ENCODE measurements around the gene SLC66A2.

SLC66A2 gene

DNA sequence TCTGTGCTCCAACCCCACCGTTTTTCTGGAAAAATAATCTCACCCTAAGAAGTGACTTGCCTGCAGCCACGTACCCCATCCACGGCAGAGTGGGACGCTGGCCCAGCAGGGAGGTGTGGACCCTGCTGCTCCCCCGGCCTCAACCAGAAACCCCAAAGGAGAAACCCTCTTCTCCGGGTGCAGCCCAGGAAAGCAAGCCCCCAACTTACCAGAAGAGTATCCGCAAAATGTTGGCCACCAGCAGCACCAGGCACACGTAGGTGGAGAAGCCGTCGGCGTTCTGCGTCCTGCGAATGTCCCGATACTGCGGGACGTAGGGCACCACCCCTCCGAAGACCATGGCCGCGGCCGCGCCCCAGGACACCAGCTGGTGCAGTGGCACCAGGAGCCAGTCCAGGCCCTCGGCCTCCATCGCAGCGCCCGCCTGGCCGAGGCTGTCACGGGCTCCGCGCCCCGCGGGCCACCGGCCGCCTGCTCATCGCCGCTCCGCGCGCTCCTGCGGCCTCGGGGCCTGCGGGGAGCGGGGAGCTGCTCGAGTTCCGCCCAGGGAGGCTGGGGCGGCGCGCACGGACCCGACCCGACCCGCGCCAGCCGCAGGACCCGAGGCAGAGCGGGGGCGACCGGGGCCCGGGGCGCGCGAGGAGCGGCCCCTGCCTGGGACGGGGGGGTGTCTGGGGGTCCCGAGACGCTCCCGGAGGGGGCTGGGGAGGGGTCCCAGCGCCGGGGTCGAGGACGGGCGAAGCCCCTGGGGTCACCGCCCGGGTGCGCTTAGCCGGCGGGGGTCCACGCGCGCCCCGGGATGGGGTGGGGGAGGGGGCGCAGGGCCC is 725 bp downstream of the SLC66A2 start:
- no peak for DNase-seq (ENCODE audit: low read depth)

DNA sequence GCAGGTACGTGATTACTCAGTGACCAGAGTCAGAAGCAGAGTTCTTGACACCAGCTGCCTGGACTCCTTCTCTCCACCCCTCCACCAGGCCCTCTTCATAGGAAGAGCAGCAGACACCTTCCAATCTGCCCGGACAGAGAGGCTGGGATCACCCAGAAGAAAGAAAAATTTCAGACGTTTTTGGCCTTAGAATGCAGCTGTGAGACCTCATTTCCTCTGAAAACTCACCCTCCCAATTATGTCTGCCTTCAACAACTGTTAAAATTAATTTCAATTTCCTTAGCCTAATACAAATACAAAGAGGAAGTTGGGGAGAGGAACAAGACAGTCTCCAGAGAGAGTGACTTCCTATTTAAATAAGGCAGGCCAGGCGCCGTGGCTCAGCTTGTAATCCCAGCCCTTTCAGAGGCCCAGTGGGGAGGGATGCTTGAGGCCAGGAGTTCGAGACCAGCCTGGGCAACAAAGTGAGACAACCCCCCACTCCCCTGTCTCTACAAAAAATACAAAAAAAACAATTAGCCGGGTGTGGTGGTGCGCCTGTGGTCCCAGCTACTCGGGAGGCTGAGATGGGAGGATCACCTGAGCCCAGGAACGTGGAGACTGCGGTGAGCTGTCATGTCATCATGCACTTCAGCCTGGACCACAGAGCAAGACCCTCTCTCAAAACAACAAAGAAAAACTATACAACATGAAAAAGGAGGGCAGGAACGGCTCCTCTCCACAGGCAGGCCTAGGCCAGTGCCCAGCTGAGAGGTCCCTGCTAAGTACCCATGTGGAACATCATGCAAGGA is 1.6 kb downstream of the SLC66A2 start:
- no peak for DNase-seq (ENCODE audit: low read depth)

DNA sequence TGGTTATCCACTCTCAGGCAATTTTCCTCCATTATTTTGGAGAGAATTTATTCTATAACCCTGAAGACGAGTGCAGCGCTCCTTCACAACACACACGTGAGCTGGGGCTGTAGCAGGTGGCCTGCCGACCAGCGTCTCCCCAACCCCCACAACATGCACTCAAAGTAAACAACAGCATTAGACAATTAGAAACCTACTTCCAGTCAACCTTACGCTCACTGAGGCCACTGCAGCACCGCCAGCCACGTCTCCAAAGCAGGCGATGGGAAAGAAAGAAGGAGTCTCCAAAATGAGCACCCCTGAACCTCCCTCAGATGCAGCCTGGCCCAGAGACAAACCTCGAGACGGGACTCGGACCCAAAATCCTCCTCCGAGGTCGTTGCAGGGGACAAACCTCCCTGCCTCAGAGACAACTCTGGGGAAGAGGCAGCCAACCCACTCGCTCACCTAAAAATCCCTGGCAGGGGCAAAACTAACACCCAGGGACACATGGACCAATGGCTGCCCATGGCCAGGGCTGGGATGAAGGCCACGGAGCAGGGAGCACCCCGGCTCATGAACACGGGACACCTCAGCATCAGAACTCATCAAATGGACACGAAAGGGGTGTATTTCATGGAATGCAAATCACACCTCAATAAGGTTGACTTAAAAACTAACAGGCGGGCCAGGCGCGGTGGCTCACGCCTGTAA is 2.6 kb downstream of the SLC66A2 start:
- DNase-seq (ENCODE audit: low read depth): no peak

DNA sequence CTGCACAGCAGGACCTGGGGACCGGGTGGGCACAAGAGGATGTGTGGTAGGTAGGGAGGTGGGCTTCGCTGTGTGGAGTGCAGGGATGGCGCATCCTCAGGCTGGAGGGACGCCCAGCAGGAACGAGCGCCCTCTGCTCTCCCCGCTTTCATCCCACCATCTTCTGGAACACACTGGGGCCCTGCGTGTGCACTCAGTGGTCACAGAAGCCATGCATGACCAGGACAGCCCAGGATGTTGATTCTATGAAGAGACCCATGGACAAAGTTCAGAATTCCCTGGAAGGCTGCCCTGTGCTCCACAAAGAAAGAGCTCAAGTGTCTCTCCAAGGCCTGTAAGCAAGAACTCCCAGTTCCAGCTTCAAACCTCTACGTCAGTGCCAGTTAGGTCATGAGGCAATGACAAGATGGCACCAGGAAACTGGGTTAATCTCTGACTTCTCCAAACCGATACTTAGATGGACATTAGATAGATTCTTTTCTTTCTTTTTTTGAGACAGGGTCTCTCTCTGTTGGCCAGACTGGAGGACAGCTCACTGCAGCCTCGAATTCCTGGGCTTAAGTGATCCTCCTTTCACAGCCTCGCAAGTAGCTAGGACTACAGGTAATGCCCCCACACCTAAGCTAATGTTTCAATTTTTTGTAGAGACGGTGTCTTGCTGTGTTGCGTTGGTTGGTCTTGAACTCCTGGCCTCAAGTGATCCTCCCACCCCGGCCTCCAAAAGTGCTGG is 3.4 kb downstream of the SLC66A2 start:
- DNase-seq (ENCODE audit: low read depth): no peak

DNA sequence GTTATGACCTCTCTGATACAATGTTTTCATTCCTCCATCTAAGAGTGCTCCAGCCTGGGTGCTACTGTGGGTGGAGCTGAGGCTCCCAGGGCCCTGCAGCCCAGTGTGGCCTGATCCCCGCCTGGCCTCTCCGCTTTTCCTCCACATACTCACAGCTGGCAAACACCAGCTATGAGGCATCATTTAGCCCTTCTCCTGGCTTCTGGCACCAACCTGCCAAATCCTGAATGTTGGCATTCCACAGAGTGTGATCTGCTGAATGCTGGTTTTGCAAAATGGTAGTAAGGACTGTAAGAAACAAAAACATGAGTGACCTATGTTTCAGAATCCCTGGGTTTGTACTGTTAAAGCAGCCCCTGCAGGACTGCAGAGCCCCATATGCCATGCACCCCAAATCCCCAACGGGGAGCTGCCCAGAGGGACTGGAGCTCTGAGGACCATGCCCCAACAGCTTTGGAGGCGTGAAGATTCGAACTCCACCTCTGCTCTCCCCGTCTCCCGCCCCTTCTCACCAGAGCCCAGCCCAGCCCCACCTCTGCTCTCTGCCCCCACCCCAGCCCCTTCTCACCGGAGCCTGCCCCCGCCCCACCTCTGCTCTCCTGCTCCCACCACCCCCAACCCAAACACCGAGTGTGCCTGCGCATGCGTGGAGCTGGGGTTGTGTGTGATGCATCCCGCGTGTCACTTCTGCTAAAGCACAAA is 4.2 kb downstream of the SLC66A2 start:
- DNase-seq (ENCODE audit: low read depth): no peak

DNA sequence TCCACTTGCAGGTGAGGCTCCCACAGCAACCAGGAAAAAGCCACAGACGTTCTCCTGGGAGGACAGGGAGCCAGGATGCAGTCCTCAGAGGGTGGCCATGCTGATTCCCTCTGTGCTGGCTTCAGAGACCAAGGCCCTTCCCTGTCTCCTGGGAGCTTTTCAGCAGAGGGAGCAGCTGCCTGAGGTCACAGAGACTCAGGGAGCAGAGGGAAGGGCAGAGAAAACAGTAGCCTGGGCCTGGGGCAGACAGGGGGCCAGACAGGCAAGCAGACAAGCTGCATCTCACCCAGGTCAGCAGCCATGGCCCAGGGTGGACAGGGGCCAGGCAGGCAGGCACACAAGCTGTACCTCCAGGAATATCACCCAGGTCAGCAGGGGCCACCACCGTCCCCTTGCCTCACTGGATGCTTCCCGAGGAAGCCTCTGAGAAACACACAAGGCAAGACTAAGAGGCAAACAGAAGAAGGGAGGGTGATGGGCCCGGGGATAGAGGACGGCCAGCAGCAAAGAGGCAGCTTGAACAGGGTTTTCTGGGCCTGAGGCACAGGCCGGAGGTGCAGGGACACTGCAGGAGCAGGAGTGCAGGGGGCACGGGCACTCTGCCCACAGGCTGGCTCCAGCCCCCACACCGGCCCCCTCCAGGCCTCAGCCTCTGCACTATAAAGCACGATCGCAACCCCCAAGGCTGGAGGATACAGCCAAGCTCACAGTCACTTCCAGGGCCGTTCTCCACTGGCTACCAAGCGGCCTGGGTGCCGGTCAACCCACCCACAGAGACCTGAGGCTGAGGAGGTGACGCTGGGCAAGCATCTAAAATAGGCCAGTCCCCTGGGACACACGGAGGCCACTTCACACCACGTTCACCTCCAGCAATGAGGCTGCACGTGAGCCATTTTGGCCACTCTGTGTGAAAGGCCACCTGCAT is 6.1 kb downstream of the SLC66A2 start:
- no peak for DNase-seq (ENCODE audit: low read depth)

DNA sequence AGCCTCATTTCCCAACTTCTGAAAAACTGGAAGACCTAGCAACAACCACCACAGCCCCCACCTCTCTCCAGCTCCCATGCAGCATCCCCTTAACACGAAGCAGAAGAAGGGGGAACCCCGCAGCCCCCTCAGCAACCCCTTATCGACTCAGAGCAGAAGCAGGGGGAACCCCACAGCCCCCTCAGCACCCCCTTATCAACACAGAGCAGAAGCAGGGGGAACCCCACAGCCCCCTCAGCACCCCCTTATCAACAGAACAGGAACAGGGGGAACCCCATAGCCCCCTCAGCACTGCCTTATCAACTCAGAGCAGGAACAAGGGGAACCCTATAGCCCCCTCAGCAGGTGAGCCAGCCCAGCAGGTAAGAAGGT is 6.7 kb downstream of the SLC66A2 start:
- DNase-seq (ENCODE audit: low read depth): no peak

DNA sequence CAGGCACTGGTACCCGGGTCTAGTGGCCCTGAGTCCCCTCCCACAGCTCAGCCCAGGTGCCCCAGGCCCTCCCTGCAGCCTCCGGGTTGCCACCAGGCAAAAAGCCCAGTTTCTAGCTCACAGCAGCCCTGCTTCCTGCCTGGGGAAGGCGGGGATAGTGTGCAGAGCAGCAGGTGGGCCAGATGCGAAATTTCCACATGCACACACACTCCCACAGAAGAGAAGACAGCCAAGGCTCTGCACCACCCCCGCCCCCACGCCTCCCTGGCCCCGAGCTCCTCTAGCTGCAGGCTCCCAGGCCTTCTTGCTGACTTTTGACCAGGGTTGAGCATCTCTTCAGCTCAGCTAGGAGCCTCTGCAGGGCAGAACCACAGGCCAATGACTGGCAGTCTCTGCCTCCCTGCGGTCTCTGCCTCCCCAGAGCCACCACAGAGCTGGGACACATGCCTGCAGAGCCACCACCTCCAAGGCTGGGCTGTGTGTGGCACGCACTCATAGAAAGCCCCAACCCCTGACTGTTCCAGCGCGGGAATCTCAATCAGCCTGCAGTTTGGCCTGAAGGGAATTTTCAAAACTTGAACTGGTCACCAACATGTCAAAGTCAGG is 7.2 kb downstream of the SLC66A2 start:
- DNase-seq (ENCODE audit: low read depth): no peak

DNA sequence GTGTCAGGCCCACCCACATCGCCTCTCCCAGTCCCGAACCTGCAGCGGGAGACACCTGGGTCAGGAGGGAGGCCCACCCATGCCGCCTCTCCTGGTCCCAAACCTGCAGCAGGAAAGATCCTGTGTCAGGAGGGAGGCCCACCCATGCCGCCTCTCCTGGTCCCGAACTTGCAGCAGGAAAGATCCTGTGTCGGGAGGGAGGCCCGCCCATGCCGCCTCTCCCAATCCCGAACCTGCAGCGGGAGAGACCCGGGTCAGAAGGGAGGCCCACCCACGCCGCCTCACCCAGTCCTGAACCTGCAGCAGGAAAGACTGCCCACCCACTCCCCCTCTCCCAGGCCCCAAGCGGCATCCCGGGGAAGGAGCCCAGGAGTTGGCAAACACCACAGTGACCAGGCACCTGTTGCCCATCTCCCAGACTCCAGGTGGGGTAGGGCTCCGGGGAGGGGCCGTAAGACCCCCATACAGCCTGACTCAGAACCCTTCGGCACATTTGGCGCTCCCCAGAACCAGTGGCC is 7.8 kb downstream of the SLC66A2 start:
- no peak for DNase-seq (ENCODE audit: low read depth)

DNA sequence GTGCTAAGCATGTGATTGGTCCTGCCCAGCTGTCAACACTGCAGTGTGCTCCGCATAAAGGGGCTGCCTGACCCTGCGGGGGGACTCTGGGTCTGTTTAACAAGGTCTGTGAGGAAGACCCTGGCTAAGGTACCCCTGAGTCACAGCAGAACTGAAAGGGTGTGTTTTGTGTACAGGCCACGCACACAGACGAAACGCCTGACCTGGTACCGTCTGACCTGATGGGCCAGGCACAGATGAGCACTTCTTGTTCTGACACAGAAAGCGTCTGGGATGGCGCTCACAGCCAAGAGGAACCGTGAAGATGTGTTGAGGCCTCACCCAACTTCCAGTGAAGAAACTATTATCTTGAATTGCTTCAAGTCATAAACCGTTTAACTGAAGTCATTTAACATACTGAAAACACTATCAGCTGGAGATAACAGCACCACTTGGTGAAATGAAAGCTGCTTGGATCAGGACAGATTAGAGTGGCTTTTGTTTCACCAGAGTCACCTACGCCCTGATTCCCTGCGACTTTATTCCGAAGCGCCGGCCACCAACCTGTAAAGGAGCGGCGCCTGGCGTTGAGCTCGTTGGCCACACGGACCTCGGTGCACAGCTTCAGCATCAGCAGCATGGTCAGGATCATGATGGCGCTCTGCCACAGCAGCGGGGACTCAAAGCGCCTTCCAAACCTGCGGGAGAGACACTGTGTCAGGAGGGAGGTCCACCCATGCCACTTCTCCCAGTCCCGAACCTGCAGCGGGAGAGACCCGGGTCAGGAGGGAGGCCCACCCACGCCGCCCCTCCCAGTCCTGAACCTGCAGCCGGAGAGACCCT is 8.5 kb downstream of the SLC66A2 start:
- DNase-seq (ENCODE audit: low read depth): no peak

DNA sequence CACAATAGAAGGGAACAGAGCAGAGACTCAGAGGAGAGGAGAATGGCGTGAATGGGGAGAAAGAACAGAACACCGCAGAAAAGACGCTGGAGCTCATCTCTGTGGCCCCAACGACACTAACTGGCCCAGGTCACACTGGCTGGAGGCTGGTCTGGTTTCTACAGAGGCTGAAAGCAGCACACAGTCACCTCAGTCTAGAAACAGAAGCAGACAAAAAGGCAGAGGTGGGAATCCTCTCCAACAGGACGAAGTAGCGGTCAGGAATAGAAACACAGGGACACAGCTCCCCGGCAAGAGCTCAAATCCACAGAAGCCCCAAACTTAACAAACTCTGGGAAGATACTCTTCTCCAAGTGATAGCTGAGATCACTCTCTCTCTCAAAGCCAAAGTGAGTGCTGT is 9.2 kb downstream of the SLC66A2 start:
- DNase-seq (ENCODE audit: low read depth): no peak

DNA sequence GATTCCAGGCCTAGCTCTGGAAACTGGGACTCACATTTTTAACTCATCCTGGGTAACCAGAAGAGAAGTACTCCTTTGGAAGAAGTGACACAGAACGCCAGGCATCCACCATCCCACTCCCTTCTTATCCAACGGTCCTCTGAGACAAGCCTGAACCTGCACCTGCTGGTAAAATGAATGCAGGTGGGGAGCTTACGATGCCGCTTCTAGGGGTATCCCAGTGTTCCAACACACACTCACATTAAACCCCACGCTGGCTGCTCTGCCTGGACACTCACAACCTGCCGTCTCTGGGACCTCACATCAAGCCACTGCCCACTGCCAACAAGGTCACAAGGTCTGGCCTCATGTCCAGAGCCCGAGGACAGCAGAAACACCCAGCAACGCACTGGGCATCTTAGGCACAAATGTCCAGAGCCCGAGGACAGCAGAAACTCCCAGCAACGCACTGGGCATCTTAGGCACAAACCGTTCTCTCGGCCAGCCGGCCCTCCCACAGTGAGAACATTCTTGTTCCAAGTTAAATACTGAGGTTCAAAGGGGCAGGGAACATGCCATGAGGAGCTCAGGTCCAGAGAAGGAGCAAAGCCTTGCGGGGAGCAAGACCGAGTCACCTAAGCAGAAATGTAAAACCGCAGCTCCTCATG is 9.9 kb downstream of the SLC66A2 start:
- DNase-seq (ENCODE audit: low read depth): no peak

DNA sequence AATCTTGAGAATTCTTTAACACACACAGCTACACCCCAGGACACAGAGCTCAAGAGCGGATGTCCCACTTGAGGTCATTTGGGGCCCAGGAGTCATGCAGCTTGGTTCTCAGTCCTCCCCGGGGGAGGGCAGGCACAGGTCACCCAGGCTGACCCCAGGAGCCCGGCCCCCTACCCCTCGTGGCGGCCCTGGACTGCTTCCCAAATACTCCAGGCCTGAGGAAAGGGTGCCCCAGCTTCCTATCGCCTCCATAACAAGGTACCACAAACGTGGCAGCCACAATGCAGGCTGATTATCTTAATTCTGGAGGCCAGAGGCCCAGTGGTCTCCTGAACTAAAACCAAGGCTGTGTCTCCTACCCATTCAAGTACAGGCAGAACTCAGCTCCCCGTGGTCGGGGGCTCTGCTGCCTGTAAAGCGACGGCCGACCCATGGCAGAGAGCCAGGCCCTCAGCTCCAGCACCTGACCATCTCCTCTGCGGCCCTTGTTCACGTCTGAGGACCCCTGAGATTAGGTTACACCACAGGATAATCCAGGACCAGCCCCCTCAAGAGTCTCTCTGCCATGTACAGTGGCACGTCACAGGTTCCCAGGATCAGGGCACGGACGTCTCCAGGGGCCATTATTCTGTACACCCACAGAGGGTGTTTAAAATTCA is 10.5 kb downstream of the SLC66A2 start:
- DNase-seq (ENCODE audit: low read depth): no peak

DNA sequence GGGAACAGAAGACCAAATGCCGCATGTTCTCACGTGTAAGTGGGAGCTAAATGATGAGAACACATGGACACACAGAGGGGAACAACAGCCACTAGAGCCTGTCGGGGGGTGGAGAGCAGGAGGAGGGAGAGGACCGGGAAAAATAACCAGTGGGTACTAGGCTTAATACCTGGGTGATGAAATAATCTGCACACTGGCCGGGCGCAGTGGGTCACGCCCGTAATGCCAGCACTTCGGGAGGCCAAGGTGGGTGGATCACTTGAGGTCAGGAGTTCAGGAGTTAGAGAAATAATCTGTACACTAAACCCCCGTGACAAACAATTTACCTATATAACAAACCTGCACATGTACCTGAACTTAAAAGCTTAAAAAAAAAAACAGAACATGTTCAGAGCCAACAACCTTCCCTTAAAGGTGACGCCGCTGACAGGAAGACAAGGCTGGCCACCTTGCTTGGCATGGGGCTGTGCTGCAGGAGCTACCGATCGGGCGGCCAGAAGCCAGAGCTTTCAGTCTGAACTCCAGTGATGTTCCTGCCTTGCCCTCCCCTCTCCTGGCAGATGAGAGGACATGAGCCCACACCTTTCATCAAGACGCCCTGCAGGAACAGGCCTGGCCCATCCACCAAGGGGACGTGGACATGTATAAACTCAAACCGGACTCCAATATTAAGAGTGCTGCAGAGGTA is 11.2 kb downstream of the SLC66A2 start:
- no peak for DNase-seq (ENCODE audit: low read depth)

DNA sequence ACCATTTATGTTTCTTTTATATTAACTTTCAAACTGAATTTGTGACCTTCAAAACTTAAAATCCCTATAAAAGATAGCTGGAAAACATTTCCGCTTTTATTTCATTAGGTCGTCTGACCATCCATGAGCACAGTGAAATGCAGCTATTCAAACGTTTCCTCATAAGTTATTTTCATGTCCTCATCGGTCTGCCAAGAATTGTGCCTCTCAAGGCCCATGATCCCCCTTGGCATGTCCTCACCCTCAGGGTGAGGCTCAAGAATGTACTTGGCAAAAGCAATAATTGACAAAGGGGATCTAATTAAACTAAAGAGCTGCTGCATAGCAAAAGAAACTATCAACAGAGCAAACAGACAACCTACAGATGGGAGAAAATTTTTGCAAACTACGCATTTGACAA is 12.4 kb downstream of the SLC66A2 start:
- DNase-seq (ENCODE audit: low read depth): no peak

DNA sequence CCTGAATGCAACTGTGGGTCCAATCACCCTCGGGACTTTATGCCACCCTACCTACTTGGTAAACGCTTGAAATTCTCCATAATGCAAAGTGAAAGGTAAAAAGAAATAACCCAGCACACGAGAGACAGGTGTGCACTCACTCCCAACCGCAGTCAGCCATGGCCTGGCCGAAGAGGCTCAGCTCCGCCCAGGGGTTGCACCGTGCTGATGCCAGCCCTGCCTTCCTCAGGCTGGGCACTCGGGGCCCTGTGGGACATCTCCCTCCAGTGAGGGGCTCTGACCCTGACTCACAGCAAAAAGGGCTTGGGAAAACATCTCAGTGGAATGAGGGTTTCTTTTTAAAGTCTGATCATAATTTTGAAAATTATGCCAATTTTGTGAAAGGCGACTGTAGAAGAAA is 13.3 kb downstream of the SLC66A2 start:
- DNase-seq (ENCODE audit: low read depth): no peak

Data from fibroblast of the conjunctiva (primary cell).